Adrenal gland (tissue), 12 donors: ENCODE measurements around the gene NCR3LG1. TPM values are rescaled to one million over a fixed set of nuclear protein-coding genes. Genes with fewer than 3 reads are reported as not detected.

Source experiments
- DNase-seq, 7 donors: peaks; one replicate each; pipeline ENCODE4 v3.0.0-alpha.2; 2019 to 2020
- H3K27ac ChIP-seq, 5 donors: fragments of 200-600 bp; sonication (generic) in 4 of 5; 1 replicate in 3 of 5; 2 replicates in 2 of 5; pipeline versions ENCODE4 v1.5.1 to v1.8.0; 2016 to 2020; ENCODE audit warnings: mild to moderate bottlenecking in 1 of 5
- H3K27me3 ChIP-seq: fragments of 200-600 bp; 2 replicates; pipeline ENCODE4 v1.8.0; 2021
- H3K36me3 ChIP-seq, 2 donors: fragments of 200-600 bp; replicated peaks in 1 of 2; 1 replicate in 1 of 2; 2 replicates in 1 of 2; pipeline versions ENCODE4 v1.5.1 to v1.8.0; 2018 to 2022
- H3K4me1 ChIP-seq, 2 donors: fragments of 200-600 bp; replicated peaks in 1 of 2; 1 replicate in 1 of 2; 2 replicates in 1 of 2; pipeline versions ENCODE4 v1.5.1 to v1.8.0; 2018 to 2021
- H3K4me3 ChIP-seq, 4 donors: fragments of 200-600 bp; sonication (generic) in 3 of 4; one replicate each; pipeline ENCODE4 v1.5.1; 2016 to 2018
- H3K9me3 ChIP-seq, 3 donors: fragments of 200-600 bp; sonication (generic) in 1 of 3; replicated peaks in 1 of 3; 1 replicate in 2 of 3; 2 replicates in 1 of 3; pipeline versions ENCODE4 v1.5.1 to v1.8.0; 2016 to 2021
- CTCF ChIP-seq, 6 experiments: fragments of 450-650 bp in 4 of 6; fragments of 200-600 bp in 2 of 6; sonication (generic) in 1 of 6; IDR thresholded peaks; 1 replicate in 5 of 6; 2 replicates in 1 of 6; pipeline versions ENCODE4 v1.5.1 to v1.8.0; 2016 to 2021; ENCODE audit warnings: antibody characterized with exemption in 6 of 6, mild to moderate bottlenecking in 2 of 6, moderate library complexity in 1 of 6
- POLR2A ChIP-seq, 2 donors: fragments of 450-650 bp; IDR thresholded peaks; one replicate each; pipeline ENCODE4 v1.6.1; 2017; ENCODE audit warnings: antibody characterized with exemption in 2 of 2, mild to moderate bottlenecking in 2 of 2, moderate library complexity in 1 of 2
- WGBS, 4 donors: extraction: QIAGEN DNeasy Blood & Tissue Kit in 2 of 4; methylation state at CpG; one replicate each; pipeline versions ENCODE4 v1.1.5 to v1.1.7; 2013 to 2017; 5-methylcytosine and 5-hydroxymethylcytosine counted together
- intact Hi-C, 2 donors: fragments of 100-400 bp; cut with DNase I; formaldehyde crosslinking; loops; one replicate each; pipeline versions ENCODE4 v1.14.1 to v1.15.0; 2022 to 2023
- polyA plus RNA-seq, 3 donors: library from polyadenylated mRNA; stranded (reverse); fragments of 200-250 nt in 2 of 3; fragments of 350-450 nt in 1 of 3; fragmentation: Illumina TruSeq in 1 of 3; extraction: RNeasy Lipid Tissue Mini Kit (QIAGEN cat#74804) in 1 of 3; gene quantifications; one replicate each; pipeline ENCODE4 v1.2.3, GENCODE V29; 2013 to 2014
- total RNA-seq, 9 donors: library from RNA; depleted of rRNA in 4 of 9; stranded (reverse); fragments of >200 nt in 4 of 9; fragments of 120-200 nt in 1 of 9; fragmentation: NEBNext Ultra II Directional in 1 of 9; extraction: Animal tissue kit (Norgen Biotek cat#: 25700) in 1 of 9; gene quantifications; one replicate each; pipeline versions ENCODE4 v1.1.0 to v1.2.4, GENCODE V29; 2013 to 2023
- donor health status: healthy with polysubstance abuse.
- donor health status: Bipolar disorder and iron deficiency.
- donor health status: DM: yes; HTN: yes; CAD: no.
- donor health status: DM: no; HTN: no; CAD: no.
- donor health status: DM: no; HTN: no; CAD: no.
- donor health status: DM: yes; HTN: yes; CAD: no.

The NCR3LG1 gene
- total and polyA plus RNA-seq, 12 donors, result 0.13 to 10.1 (median 1.4) TPM

GRCh38 chr11:17389957-17390649 lies 38.5 kb downstream of the NCR3LG1 start:
- H3K9me3 ChIP-seq, result no peaks in the 10 kb centered on the region
- no peaks in the 10 kb centered on the region for H3K36me3 ChIP-seq
- intact Hi-C loops, result loop anchor here (5.0 to 10.0 kb wide), 2 partner anchors 112 to 165 kb away; no protein-coding TSS in a partner anchor
- H3K27ac ChIP-seq, result no peak overlapping the region
- TF ChIP-seq POLR2A (IDR thresholded peaks at IDR 0.05), result no peak
- TF ChIP-seq CTCF (IDR thresholded peaks at IDR 0.05), result no peak
- DNase-seq, result no peak
- WGBS, 4 donors, result 54 to 70% (median 65%) methylated on average over 6 to 10 of the region's 10 CpGs
- H3K27me3 ChIP-seq, result no peaks in the 10 kb centered on the region
- H3K4me3 ChIP-seq, result no peak overlapping the region
- H3K4me1 ChIP-seq, result peaks cover 3 to 4% of the 10 kb centered on the region in 2 donors

GRCh38 chr11:17391493-17392355 lies 40.1 kb downstream of the NCR3LG1 start:
- TF ChIP-seq POLR2A (IDR thresholded peaks at IDR 0.05) (no peak), CTCF (IDR thresholded peaks at IDR 0.05) (no peak)
- no peaks in the 10 kb centered on the region for H3K9me3 ChIP-seq
- H3K27me3 ChIP-seq, result no peaks in the 10 kb centered on the region

GRCh38 chr11:17392872-17393271 lies 41.3 kb downstream of the NCR3LG1 start:
- Histone ChIP-seq H3K36me3 (no peaks in the 10 kb centered on the region), H3K4me3 (no peak overlapping the region), H3K27ac (no peak overlapping the region), H3K27me3 (no peaks in the 10 kb centered on the region), H3K9me3 (no peaks in the 10 kb centered on the region), H3K4me1 (peaks cover 3 to 4% of the 10 kb centered on the region in 2 donors)
- DNase-seq, result no peak
- TF ChIP-seq POLR2A (IDR thresholded peaks at IDR 0.05), result no peak
- TF ChIP-seq CTCF (IDR thresholded peaks at IDR 0.05), result no peak
- WGBS, 4 donors, result 86 to 90% (median 87%) methylated on average over 6 to 14 of the region's 14 CpGs
- intact Hi-C loops, result no loop called here

More at GRCh38 chr11:17391493-17392355, 40.1 kb downstream of the NCR3LG1 start:
- H3K36me3 ChIP-seq, result no peaks in the 10 kb centered on the region
- WGBS, 4 donors, result 84 to 93% (median 85%) methylated on average over 3 of the region's 3 CpGs
- H3K4me3 ChIP-seq, result no peak overlapping the region
- intact Hi-C loops, result no loop called here
- peaks cover 3 to 4% of the 10 kb centered on the region in 2 donors for H3K4me1 ChIP-seq
- DNase-seq, result no peak
- H3K27ac ChIP-seq, result no peak overlapping the region

GRCh38 chr11:17393472-17393871 lies 41.9 kb downstream of the NCR3LG1 start:
- Histone ChIP-seq H3K9me3 (no peaks in the 10 kb centered on the region), H3K36me3 (no peaks in the 10 kb centered on the region), H3K27me3 (no peaks in the 10 kb centered on the region), H3K4me3 (no peak overlapping the region), H3K27ac (no peak overlapping the region), H3K4me1 (peaks cover 3 to 4% of the 10 kb centered on the region in 2 donors)
- 93 to 100% (median 95%) methylated on average over 1 to 6 of the region's 6 CpGs for WGBS, 4 donors
- no peak for TF ChIP-seq POLR2A (IDR thresholded peaks at IDR 0.05)
- TF ChIP-seq CTCF (IDR thresholded peaks at IDR 0.05), result no peak
- intact Hi-C loops, result no loop called here
- no peak for DNase-seq
